ENCODE results near the gene RNF214. TPM values are rescaled to one million over a fixed set of nuclear protein-coding genes. Genes with fewer than 3 reads are reported as not detected.
A peak's percentile ranks its signal among the peaks of the same experiment; 100 is the strongest.

Gene RNF214
- total and polyA plus RNA-seq, 8 donors: 6.7 to 21.6 (median 11.0) TPM

DNA sequence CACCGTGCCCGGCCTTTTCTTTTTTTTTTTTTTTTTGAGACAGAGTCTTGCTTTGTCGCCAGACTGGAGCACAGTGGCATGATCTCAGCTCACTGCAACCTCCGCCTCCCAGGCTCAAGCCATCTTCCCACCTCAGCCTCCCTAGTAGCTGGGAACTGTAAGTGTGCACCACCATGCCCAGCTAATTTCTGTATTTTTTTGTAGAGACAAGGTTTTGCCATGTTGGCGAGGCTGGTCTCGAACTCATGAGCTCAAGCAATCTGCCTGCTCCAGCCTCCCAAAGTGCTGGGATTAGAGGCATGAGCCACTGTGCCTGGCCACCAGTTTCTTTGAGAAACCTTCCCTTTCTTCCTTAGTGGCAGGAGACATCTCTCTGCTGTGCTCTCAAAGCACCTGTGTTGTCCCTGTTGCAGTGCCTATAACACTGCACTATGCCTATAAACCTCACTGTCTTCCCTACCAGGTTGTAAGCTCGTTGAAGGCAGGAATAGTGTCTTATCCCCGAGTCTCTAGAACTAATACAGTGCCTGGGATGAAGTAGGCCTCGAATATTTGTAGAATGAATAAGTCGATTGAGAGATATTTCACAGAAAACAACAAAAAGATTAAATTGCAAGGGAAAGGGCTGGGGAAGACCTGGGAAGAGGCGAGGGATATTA is 19.6 kb upstream of the RNF214 start:
- no peaks in the 10 kb centered on the region for H3K27me3 ChIP-seq
- no peak for DNase-seq
- no peaks in the 10 kb centered on the region for H3K9me3 ChIP-seq
- H3K4me1 ChIP-seq: peaks cover 0 to 39% (median 11%) of the 10 kb centered on the region in 4 donors
- 93 to 96% (median 95%) methylated on average over 9 to 11 of the region's 11 CpGs for WGBS, 5 donors
- TF ChIP-seq POLR2AphosphoS5 (IDR thresholded peaks at IDR 0.05) (peak in 1 of 3 donors; percentile 12), EP300 (IDR thresholded peaks at IDR 0.05) (no peak)
- intact Hi-C loops (cut with DNase I; ENCODE audit: low total_unique reads): no loop called here
- H3K27ac ChIP-seq: no peak overlapping the region
- H3K4me3 ChIP-seq: no peak overlapping the region
- H3K36me3 ChIP-seq: peaks cover 35 to 80% (median 63%) of the 10 kb centered on the region in 4 donors

DNA sequence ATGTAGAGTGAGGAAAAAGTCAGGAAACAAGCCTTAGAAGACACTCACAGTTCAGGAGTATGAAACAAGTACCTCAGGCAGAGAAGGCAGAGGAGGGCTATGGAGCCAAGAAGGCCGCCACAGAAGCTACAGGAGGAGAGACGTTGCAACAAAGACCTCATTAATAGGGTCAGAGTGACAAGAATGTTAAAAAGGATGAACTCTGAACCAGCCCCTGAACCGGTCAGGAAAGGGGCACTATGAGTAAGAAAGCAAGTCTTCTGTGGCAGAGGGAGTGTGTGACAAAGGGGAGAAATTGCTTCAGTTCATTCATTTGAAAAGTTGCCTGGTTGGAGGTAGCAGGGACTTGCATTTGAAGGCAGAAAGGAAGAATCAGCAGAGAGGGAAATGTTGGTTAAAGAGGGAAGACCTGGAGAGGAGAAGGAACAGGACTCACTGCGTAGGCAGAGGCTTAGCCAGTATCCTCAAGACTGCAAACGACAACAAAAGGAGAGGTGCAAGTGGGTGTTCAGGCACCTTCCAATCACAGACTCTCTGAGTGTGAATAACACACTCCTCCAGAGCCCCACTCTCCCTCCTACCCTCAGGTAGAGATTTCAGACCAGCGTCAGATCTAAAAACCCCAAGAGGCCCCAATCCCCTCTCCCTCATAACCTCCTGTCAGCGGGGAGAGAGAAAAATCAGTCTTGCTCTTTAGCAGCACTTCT is 17.9 kb upstream of the RNF214 start:
- intact Hi-C loops (cut with DNase I; ENCODE audit: low total_unique reads): no loop called here
- Histone ChIP-seq H3K4me1 (peaks cover 8 to 54% (median 28%) of the 10 kb centered on the region in 4 donors), H3K9me3 (no peaks in the 10 kb centered on the region), H3K27me3 (no peaks in the 10 kb centered on the region), H3K4me3 (no peak overlapping the region), H3K36me3 (peaks cover 48 to 94% (median 81%) of the 10 kb centered on the region in 4 donors), H3K27ac (peak overlapping the region in 2 of 5 donors; percentile 10 to 27)
- DNase-seq: no peak
- TF ChIP-seq EP300 (IDR thresholded peaks at IDR 0.05) (no peak), POLR2A (IDR thresholded peaks at IDR 0.05) (no peak), POLR2AphosphoS5 (IDR thresholded peaks at IDR 0.05) (no peak)
- TF ChIP-seq, protein P1, sequence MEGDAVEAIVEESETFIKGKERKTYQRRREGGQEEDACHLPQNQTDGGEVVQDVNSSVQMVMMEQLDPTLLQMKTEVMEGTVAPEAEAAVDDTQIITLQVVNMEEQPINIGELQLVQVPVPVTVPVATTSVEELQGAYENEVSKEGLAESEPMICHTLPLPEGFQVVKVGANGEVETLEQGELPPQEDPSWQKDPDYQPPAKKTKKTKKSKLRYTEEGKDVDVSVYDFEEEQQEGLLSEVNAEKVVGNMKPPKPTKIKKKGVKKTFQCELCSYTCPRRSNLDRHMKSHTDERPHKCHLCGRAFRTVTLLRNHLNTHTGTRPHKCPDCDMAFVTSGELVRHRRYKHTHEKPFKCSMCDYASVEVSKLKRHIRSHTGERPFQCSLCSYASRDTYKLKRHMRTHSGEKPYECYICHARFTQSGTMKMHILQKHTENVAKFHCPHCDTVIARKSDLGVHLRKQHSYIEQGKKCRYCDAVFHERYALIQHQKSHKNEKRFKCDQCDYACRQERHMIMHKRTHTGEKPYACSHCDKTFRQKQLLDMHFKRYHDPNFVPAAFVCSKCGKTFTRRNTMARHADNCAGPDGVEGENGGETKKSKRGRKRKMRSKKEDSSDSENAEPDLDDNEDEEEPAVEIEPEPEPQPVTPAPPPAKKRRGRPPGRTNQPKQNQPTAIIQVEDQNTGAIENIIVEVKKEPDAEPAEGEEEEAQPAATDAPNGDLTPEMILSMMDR (IDR thresholded peaks at IDR 0.05): no peak
- WGBS, 5 donors: 80 to 91% (median 88%) methylated on average over 7 of the region's 7 CpGs

DNA sequence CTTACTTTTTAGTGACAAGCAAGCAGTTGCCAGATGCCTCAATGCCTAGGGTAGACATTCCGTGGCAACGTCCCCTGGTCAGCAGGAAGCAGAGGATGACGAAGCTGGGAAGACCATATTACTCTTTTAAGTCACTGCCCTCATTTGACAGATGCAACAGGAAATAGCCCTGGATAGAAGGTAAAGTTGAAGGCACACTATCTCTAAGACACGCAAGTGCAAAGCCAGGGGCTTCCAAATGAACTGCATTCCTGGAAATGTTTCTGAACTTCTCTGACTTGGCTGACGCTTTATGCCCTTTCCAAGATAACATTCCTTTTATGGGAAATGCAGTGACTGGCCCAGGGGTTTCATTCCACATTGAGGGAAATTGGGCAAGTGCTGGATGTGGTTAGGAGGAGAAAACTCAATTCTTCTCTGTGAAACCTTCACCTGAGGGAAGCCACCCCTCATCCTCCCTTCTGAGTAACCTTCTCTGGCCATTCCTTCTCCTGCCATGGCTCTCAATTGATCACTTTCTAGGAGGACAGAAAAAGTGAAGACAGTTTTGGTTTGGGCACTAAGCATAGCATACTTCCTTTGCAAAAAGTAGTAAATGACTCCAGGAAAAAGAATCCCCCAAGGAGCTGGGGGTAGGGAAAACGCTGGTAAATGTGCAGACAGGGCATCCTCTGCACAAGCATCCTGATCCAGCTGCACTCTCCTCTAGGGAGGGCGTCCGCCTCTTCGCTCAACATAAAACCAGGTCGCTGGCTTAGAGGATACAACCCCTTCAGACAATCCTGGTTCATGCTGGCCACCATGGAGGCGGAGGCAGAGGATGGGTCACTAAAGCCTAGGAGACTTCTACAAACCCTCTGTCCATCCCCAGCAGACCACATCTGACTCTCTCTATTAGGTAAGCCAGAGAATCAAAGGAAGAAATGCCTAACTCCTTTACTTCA is 15.1 kb upstream of the RNF214 start:
- TF ChIP-seq POLR2A (IDR thresholded peaks at IDR 0.05): no peak
- TF ChIP-seq POLR2AphosphoS5 (IDR thresholded peaks at IDR 0.05): peak; percentile 22 to 62 (median 27)
- peaks cover 64 to 98% (median 81%) of the 10 kb centered on the region in 4 donors for H3K36me3 ChIP-seq
- no peaks in the 10 kb centered on the region for H3K27me3 ChIP-seq
- no peaks in the 10 kb centered on the region for H3K9me3 ChIP-seq
- intact Hi-C loops (cut with DNase I; ENCODE audit: low total_unique reads): no loop called here
- 63 to 78% (median 76%) methylated on average over 11 of the region's 11 CpGs for WGBS, 5 donors
- no peak overlapping the region for H3K4me3 ChIP-seq
- peaks cover 36 to 65% (median 56%) of the 10 kb centered on the region in 4 donors for H3K4me1 ChIP-seq
- peak in 1 of 2 donors; percentile 37 for DNase-seq
- peak overlapping the region in 4 of 5 donors; percentile 83 to 88 (median 84) for H3K27ac ChIP-seq

DNA sequence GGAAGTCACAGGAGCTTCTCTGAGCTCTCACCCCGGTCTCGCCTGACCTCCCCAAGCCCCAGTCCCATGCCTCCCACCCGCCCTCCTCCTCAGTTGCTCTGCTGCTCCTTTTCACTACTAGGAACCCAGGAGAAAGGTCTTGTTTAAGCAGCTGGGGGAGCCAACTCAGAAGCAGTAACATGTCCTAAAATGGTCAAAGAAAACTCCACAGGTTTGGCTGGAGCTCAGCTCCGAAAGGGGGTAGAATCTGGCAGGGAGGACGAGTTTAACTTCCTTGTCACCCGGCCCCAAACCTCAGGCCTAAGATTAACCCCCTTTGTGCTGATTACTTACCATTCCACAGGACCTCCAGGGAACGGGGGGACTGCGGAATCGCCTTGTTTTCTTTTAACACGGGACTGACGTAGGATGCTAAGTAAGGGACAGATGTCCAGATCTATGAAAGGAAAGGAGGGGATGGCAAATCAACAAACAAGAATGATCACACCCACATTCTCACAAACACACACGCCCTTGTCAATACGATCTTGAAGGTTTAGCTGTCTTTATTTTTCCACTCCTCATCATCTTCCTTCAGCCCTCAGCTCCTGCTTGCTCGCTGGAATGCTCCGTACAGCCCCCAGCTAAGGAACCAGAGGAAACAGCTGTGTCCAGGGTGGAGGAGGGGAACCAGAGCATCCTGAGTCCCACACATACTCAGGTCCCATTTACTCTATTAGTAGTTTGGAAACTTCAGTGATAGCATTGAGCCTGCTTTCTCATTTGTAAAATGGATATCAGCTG is 14.1 kb upstream of the RNF214 start:
- Histone ChIP-seq H3K4me3 (no peak overlapping the region), H3K27ac (peak overlapping the region in 4 of 5 donors; percentile 83 to 88 (median 84)), H3K27me3 (no peaks in the 10 kb centered on the region), H3K9me3 (no peaks in the 10 kb centered on the region), H3K4me1 (peaks cover 37 to 74% (median 60%) of the 10 kb centered on the region in 4 donors), H3K36me3 (peaks cover 61 to 98% (median 80%) of the 10 kb centered on the region in 4 donors)
- TF ChIP-seq EP300 (IDR thresholded peaks at IDR 0.05) (peak; percentile 14), POLR2AphosphoS5 (IDR thresholded peaks at IDR 0.05) (peak in 1 of 3 donors; percentile 5), POLR2A (IDR thresholded peaks at IDR 0.05) (no peak)
- TF ChIP-seq, protein P1 (IDR thresholded peaks at IDR 0.05): no peak
- peak in 1 of 2 donors; percentile 67 for DNase-seq
- 35 to 62% (median 54%) methylated on average over 15 of the region's 15 CpGs for WGBS, 5 donors
- intact Hi-C loops (cut with DNase I; ENCODE audit: low total_unique reads): no loop called here

All from stomach (tissue), 9 donors.